ENCODE data around the gene KRTAP10-12.

DNA sequence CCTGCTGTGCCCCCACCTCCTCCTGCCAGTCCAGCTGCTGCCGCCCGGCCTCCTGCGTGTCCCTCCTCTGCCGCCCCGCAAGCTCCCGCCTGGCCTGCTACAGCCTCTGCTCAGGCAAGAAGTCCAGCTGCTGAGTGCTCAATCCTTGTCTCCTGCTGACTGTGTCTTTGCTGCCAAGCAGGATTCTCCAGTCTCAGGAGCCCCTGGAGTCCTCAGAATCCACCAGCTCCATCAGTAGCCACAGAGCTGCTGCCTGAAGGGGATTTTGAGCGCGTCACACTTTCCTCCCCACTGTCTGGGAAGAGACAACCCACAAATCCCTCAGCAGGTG, 49.8 kb upstream of the KRTAP10-12 start:
- no peak for TF ChIP-seq TAF1 (IDR thresholded peaks at IDR 0.05; ENCODE audit: low read depth)
- no peak for TF ChIP-seq NFIC (IDR thresholded peaks at IDR 0.05)
- no peak for TF ChIP-seq EP300 (IDR thresholded peaks at IDR 0.05; ENCODE audit: borderline replicate concordance)
- no peak for TF ChIP-seq CEBPB (IDR thresholded peaks at IDR 0.05)
- TF ChIP-seq, protein P1, sequence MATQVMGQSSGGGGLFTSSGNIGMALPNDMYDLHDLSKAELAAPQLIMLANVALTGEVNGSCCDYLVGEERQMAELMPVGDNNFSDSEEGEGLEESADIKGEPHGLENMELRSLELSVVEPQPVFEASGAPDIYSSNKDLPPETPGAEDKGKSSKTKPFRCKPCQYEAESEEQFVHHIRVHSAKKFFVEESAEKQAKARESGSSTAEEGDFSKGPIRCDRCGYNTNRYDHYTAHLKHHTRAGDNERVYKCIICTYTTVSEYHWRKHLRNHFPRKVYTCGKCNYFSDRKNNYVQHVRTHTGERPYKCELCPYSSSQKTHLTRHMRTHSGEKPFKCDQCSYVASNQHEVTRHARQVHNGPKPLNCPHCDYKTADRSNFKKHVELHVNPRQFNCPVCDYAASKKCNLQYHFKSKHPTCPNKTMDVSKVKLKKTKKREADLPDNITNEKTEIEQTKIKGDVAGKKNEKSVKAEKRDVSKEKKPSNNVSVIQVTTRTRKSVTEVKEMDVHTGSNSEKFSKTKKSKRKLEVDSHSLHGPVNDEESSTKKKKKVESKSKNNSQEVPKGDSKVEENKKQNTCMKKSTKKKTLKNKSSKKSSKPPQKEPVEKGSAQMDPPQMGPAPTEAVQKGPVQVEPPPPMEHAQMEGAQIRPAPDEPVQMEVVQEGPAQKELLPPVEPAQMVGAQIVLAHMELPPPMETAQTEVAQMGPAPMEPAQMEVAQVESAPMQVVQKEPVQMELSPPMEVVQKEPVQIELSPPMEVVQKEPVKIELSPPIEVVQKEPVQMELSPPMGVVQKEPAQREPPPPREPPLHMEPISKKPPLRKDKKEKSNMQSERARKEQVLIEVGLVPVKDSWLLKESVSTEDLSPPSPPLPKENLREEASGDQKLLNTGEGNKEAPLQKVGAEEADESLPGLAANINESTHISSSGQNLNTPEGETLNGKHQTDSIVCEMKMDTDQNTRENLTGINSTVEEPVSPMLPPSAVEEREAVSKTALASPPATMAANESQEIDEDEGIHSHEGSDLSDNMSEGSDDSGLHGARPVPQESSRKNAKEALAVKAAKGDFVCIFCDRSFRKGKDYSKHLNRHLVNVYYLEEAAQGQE (IDR thresholded peaks at IDR 0.05; ENCODE audit: low read depth): no peak
- TF ChIP-seq, protein P2, sequence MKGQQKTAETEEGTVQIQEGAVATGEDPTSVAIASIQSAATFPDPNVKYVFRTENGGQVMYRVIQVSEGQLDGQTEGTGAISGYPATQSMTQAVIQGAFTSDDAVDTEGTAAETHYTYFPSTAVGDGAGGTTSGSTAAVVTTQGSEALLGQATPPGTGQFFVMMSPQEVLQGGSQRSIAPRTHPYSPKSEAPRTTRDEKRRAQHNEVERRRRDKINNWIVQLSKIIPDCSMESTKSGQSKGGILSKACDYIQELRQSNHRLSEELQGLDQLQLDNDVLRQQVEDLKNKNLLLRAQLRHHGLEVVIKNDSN (IDR thresholded peaks at IDR 0.05): no peak
- TF ChIP-seq, protein P3, sequence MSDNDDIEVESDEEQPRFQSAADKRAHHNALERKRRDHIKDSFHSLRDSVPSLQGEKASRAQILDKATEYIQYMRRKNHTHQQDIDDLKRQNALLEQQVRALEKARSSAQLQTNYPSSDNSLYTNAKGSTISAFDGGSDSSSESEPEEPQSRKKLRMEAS (IDR thresholded peaks at IDR 0.05): no peak

Data from Ishikawa (cell line).